Skeletal muscle cell (primary cell): Measurements from ENCODE around the gene FAM89B.
A peak's percentile ranks its signal among the peaks of the same experiment; 100 is the strongest.
"Not testable (repeated sequence)": the region's sequence is repeated elsewhere in the genome, so short reads cannot be mapped to it uniquely, and the experiment has no call there.

ENCODE experiments used
- DNase-seq: peaks from one replicate; pipeline ENCODE4 v3.0.0-alpha.2; 2010; ENCODE audit warnings: low read depth
- H3K4me3 ChIP-seq: 2 replicates; pipeline ENCODE4 v1.5.1; 2011; ENCODE audit warnings: low read depth, mild to moderate bottlenecking, control low read depth, low read length, moderate library complexity

The FAM89B gene

DNA sequence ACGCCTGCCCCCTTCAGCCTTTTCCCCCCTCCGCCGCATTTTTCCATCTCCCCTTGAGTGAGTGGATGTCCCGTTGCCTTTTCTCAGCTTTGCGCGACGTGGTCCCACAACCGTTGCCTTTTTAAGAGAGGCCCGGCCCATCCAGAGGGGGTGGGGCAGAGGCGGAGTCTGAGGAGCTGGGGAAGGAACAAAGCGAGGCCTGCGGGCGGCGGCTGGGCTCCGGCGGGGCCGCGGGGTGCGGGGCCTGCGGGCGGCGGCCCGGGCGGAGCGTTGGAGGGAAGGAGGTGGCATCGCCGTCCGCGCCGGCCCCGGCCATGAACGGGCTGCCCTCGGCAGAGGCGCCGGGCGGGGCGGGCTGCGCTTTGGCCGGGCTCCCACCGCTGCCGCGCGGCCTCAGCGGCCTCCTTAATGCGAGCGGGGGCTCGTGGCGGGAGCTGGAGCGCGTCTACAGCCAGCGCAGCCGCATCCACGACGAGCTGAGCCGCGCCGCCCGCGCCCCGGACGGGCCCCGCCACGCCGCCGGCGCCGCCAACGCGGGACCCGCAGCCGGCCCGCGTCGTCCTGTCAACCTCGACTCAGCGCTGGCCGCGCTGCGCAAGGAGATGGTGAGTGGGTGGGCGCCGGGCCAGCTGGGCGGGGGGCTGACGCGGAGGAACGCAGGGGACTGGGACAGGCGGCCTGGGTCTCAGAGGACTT lies at the start of gene FAM89B:
Gene FAM89B (plus strand): TSS at position 183 of the 696 bp plus-strand sequence. CDS start 132 bp downstream, at position 315.
- no peak for DNase-seq
- H3K4me3 ChIP-seq, result peak within 1 kb of the TSS; percentile 96

DNA sequence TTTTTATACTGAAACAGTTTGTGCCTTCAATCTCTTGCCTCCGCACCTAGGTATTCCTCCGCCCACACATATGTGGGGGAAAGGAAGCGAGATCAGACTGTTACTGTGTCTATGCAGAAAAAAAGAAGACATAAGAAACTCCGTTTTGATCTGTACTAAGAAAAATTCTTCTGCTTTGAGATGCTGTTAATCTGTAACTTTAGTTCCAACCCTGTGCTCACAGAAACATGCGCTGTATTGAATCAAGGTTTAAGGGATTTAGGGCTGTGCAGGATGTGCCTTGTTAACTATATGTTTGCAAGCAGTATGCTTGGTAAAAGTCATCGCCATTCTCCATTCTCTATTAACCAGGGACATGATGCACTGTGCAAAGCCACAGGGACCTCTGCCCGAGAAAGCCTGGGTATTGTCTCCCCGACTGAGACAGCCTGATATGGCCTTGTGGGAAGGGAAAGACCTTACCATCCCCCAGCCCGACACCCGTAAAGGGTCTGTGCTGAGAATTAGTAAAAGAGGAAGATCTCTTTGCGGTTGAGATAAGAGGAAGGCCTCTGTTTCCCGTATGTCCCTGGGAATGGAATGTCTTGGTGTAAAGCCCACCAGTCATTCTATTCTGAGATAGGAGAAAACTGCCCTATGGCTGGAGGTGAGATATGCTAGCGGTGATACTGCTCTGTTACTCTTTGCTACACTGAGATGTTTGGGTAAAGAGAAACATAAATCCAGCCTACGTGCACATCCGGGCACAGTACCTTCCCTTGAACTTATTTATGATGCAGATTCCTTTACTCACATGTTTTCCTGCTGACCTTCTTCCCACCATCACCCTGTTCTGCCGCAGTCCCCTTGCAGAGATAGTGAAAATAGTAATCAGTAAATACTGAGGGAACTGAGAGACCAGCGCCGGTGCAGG lies 49.4 kb upstream of the FAM89B start:
- not testable (repeated sequence) for H3K4me3 ChIP-seq, DNase-seq

DNA sequence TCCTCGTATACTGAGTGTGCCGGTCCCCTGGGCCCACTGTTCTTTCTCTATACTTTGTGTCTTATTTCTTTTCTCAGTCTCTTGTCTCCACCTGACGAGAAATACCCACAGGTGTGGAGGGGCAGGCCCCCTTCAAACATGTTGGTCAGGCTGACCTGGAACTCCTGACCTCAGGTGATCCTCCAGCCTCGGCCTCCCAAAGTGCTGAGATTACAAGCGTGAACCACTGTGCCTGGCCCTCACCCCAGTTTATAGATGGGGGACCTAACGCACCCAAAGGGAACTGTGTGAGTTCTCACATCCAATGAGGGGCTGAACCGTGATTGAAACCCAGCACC lies 48.7 kb upstream of the FAM89B start:
- not testable (repeated sequence) for H3K4me3 ChIP-seq, DNase-seq

DNA sequence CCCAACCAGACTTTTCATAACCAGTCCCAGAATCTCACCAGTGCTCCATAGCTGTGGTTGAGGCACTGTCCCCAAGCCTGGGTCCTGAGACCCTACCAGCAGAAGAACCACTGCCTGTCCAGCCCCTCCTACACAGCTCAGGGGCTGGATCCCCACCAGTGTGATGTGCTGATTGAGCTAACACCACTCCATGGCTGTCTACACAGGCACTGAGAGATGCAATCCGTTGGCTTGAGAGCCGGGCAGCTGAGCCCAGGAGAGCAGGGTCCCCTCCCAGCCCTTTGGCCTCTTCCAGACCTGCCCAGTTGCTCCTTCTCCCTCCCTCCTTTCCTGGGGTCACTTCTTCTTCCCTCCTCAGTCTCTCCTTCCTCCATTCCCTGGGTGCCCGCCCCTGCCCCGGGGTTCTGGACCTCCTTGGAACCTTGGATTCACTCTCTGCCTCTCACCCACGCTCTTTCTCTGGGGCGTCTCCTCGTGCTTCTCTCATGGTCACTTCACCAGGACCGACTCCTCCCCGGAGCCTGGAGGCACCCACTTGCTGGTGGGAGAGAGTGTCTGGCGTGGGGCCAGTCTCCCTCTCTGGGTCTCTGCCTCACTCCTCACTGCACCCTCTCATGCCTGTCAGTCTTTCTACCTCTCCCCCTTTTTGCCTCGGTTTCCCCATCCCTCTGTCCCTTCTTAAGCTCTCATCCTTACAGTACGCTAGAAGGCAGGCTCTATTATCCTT lies 48.2 kb upstream of the FAM89B start:
- DNase-seq, result no peak
- H3K4me3 ChIP-seq, result peak overlapping the region; percentile 28

DNA sequence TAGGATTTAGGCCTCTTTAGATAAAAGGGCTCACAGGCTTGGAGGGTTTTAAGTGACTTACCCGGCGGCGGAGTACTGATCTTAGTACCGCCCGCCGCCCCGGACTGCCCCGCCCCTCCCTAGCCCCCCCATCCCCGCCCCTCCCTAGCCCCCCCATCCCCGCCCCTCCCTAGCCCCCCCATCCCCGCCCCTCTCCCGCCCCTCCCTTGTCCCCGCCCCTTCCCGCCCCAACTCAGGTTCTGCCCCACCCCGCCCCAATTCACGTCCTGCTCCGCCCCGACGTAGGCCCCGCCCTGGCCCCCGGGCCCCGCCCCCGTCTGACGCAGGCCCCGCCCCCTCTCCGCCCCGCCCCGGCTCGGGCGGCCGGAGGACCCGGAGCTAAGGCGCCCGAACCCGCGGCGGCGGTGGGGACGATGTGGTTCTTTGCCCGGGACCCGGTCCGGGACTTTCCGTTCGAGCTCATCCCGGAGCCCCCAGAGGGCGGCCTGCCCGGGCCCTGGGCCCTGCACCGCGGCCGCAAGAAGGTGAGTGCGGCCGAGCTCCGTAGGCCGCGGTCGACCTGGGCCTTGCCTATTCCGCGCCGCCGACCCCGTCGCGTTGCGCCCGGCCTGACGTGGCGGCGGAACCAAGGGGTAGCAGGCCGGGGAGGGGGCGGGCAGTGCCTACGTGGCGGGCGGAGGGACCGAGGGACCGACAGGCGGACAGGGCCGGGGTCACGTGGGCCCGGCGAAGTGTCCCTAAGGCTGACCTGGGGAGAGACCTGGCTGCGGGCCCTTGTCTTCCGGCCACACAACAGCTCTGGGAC lies 47.4 kb upstream of the FAM89B start, which contains the start of gene SCYL1:
Gene SCYL1 (plus strand): TSS at position 343 of the 805 bp plus-strand sequence. CDS start 71 bp downstream, at position 414.
- peak within 1 kb of the TSS; percentile 93 for H3K4me3 ChIP-seq
- no peak for DNase-seq

DNA sequence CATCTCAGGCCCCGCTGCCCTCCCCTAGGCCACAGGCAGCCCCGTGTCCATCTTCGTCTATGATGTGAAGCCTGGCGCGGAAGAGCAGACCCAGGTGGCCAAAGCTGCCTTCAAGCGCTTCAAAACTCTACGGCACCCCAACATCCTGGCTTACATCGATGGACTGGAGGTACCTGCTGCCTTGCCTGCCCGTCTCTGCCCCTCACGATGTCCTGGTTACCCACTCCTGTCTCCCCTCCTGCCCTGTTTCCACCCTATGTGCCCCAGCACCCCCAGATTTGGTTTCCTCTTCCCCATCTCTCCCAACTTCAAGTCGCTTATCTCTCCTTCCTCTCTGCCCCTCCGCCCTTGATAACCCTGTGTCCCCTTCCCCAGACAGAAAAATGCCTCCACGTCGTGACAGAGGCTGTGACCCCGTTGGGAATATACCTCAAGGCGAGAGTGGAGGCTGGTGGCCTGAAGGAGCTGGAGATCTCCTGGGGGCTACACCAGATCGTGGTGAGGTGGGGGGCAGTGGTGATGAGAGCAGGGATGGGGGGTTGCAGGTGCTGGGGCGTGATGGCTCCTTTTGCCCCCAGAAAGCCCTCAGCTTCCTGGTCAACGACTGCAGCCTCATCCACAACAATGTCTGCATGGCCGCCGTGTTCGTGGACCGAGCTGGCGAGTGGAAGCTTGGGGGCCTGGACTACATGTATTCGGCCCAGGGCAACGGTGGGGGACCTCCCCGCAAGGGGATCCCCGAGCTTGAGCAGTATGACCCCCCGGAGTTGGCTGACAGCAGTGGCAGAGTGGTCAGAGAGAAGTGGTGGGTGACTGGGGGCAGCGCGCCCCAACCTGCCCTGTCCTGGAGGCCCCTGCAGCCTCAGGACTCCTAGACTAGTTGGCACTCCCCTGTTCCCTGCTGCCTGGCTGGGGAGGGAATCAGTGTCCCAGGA lies 46.5 kb upstream of the FAM89B start:
- peak overlapping the region; percentile 93 for H3K4me3 ChIP-seq
- no peak for DNase-seq

DNA sequence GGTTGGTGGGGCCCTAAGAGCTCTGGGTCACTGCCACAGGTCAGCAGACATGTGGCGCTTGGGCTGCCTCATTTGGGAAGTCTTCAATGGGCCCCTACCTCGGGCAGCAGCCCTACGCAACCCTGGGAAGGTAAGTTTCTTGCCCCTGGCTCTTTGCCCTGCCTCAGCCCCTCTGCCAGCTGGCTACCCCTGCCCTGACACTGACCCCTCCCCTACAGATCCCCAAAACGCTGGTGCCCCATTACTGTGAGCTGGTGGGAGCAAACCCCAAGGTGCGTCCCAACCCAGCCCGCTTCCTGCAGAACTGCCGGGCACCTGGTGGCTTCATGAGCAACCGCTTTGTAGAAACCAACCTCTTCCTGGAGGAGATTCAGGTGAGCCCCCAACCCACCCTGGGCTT lies 45.6 kb upstream of the FAM89B start:
- DNase-seq, result no peak
- H3K4me3 ChIP-seq, result no peak overlapping the region

DNA sequence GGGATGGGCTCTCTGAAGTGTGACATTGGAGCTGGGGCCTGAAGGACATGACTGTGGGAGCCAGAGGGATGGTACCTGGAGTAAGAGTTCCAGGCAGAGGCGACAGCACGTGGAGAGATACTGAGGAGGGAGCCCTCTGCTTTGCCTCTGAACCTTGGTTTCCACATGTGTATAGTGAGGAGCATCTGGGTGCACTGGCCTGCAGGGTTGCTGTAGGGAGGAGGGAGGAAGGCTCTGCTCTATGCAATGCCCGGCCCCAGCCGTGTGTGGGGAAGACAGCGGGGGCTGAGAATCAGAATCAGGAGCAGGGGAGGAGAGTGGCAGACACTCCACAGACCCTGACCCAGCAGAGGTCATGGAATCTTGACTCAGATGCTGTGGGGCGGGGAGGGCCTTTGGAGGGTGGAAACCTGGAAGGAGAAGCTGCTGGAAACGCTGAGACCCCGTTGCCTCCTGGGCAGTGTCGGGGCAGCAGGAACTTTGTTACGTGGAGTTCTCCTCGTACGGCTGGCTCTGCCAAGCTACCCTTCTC lies 43.5 kb upstream of the FAM89B start:
- no peak overlapping the region for H3K4me3 ChIP-seq
- no peak for DNase-seq

DNA sequence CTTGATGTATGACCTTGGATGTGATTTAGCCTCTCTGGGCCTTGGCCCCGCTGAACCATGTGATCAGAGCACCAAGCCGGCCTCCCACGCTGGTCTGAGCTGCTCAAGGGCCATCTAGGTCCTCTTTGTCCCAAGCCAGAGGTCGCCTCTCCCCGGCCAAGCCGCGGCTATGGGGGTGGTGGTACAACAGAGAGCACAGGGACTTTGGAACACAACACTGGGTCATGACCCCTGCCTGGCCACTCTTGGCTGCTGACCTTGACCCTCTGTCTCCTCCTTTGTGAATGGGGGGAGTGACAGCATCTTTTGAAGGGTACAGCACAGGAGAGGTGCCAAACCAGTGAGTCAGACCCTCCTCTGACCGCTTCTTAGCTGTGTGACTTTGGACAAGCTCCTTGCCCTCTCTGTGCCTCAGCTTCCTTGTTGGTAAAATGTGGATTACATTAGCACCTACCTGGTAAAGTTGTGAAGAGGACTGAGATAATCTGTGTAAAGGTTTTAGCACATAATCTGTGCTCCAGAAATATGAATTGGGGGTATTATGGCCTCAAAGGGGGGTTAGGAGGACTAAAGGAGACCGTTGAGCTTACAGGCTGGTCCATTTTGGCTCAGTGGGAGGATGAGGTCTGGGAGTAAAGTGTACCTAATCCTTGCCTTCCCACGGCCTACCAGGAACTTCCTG lies 42.7 kb upstream of the FAM89B start:
- no peak overlapping the region for H3K4me3 ChIP-seq
- no peak for DNase-seq

DNA sequence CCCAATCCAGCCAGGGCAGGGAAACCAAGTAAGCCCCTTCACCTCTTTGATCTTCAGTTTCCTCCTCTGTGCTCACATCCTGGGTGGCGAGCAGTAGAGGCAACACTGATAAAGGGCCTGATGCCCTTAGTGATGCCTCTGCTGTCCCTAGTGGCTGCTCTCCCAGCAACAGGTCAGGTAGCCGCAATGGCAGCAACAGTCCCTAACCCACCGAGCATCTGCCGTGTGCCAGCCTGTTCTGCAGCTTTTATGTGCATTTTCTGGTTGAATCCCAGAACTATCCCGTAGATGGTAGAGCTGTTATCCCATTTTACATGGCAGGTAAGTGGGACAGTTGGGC lies 42.2 kb upstream of the FAM89B start:
- DNase-seq, result no peak
- H3K4me3 ChIP-seq, result no peak overlapping the region

DNA sequence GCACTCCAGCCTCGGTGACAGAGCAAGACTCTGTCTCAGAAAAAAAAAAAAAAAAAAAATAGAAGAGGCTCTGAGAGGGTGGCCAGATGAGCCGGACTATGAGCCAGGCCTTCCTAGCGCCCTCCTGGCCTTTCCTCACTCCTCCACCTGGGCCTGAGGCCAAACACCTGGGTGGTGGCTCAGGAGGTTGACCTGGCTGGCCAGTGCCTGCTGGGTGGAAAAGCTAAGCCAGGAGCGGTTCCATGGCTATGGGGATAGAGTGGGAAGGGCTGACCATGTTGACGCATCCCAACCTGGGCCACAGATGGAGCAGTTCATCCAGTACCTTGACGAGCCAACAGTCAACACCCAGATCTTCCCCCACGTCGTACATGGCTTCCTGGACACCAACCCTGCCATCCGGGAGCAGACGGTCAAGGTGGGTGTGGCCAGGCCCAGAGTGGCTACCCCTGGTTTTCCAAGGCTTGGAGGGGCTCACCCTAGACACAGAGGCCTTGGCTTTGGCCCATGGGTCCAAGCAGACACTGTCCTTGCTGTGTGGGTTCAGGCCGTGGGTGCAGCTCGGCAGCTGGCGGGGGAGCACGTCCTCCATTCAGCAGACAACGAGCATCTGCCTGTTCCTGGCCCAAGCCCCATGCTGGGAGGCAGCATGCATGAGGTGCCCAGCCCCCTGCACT lies 39.8 kb upstream of the FAM89B start:
- H3K4me3 ChIP-seq, result no peak overlapping the region
- no peak for DNase-seq

DNA sequence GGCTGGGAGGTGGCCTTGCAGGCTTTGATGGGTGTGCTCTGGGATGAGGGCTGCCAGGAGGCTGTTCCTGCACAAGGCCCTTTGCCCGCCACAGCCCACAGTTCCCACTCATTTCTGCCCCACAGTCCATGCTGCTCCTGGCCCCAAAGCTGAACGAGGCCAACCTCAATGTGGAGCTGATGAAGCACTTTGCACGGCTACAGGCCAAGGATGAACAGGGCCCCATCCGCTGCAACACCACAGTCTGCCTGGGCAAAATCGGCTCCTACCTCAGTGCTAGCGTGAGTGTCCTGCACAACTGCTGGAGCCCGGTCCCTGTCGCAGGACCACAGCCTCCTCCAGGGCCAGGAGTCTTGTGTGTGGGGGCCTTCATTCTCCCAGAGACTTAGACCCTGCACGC lies 37.2 kb upstream of the FAM89B start:
- H3K4me3 ChIP-seq, result no peak overlapping the region
- DNase-seq, result no peak

DNA sequence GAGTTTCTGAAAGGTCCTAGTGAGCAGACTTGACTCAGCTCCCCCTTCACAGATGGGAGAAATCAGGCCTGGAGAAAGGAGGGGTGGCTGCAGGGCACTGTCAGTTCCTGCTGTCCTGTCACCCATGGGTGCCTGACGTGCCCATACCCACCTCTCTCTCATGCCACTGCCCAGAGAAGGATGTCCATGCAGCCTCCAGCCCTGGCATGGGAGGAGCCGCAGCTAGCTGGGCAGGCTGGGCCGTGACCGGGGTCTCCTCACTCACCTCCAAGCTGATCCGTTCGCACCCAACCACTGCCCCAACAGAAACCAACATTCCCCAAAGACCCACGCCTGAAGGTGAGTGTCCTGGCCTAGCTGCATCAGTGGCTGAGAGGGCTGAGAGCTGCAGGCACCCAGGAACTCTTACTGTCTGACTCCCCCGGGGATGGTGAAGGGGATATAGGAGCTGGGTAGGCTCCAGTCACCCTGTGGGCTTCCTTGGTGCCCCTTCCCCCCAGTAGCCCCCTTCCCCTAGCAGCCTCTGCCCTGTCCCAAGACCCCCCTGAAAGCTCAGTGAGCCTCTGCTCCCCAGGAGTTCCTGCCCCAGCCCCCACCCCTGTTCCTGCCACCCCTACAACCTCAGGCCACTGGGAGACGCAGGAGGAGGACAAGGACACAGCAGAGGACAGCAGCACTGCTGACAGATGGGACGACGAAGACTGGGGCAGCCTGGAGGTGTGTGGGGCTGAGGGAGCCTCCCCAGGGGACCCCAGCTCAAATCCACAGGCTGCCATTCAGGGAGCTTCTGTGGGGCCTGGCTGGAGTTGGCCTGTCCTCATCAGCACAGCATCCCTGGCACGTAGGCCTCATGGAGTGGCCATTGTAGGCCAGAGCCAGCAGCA lies 35.7 kb upstream of the FAM89B start:
- DNase-seq, result no peak
- no peak overlapping the region for H3K4me3 ChIP-seq

DNA sequence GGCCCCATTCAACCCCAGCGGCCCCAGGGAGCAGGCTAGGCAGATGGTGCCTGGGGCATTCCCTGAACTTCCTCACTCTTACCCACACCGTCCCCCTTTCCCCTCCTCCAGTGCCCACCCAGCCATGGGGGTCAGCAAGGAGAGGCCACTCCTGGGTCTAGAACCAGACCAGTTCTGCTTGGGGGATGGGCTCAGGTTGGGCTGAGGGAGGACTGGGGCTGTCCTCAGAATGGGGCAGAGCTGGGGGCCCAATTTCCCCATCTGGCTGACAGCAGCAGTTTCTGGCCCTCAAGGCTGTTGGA lies 35.1 kb upstream of the FAM89B start:
- no peak for DNase-seq
- H3K4me3 ChIP-seq, result no peak overlapping the region

DNA sequence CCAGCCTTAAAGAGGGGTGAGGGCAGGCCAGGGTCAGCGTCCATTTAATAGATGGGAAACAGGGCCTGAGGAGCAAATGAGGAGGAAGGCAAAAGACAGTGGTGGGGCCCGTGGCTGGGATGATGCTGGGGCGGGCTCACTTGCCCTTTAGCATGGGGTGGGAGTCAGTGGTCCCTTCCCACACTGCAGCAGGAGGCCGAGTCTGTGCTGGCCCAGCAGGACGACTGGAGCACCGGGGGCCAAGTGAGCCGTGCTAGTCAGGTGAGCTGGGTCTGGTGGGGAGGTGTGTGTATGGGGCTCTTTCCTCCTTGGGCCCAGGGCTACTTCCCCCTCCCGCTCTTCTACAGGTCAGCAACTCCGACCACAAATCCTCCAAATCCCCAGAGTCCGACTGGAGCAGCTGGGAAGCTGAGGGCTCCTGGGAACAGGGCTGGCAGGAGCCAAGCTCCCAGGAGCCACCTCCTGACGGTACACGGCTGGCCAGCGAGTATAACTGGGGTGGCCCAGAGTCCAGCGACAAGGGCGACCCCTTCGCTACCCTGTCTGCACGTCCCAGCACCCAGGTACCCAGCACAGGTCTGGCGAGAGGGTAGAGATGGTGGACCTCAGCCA lies 34.6 kb upstream of the FAM89B start:
- DNase-seq, result no peak
- H3K4me3 ChIP-seq, result no peak overlapping the region
